Activated T-cell treated with anti-CD3 and anti-CD28 coated beads, Interleukin-2, amount 50 U/mL, for 1 hour (primary cell): ENCODE measurements around the gene NAA10.
A peak's percentile ranks its signal among the peaks of the same experiment; 100 is the strongest.
"Not testable (repeated sequence)": the region's sequence is repeated elsewhere in the genome, so short reads cannot be mapped to it uniquely, and the experiment has no call there.

Experiments used
- DNase-seq: peaks from one replicate; pipeline ENCODE4 v3.0.0-alpha.2; 2020

Gene NAA10

GRCh38 chrX:153934762-153935325 lies at the start of gene NAA10:
Gene NAA10 (minus strand): TSS chrX:153935037. CDS start chrX:153934904, 133 bp downstream.
- DNase-seq = peak; percentile 62

- no peak for DNase-seq
Observed at GRCh38 chrX:153983321-153983801, 48.5 kb upstream of the NAA10 start.

- peak; percentile 68 for DNase-seq
Observed at GRCh38 chrX:153981771-153982533, 47.1 kb upstream of the NAA10 start.

GRCh38 chrX:153981231-153981630 lies 46.4 kb upstream of the NAA10 start:
- DNase-seq = no peak

GRCh38 chrX:153980394-153980793 lies 45.6 kb upstream of the NAA10 start:
- DNase-seq = not testable (repeated sequence)

- no peak for DNase-seq
Observed at GRCh38 chrX:153974726-153975286, 40.0 kb upstream of the NAA10 start.

GRCh38 chrX:153974003-153974725 lies 39.3 kb upstream of the NAA10 start:
- DNase-seq = no peak

GRCh38 chrX:153973127-153974002 lies 38.5 kb upstream of the NAA10 start:
- DNase-seq = no peak

GRCh38 chrX:153972368-153973126 lies 37.7 kb upstream of the NAA10 start, which contains the start of gene TMEM187:
Gene TMEM187 (plus strand): TSS chrX:153972754. CDS start chrX:153982063, 9,309 bp downstream.
- peak; percentile 93 for DNase-seq

- DNase-seq = peak; percentile 93
Observed at GRCh38 chrX:153971450-153972367, 36.9 kb upstream of the NAA10 start, which contains the start of gene HCFC1. Gene HCFC1 (minus strand): TSS chrX:153971818. CDS start chrX:153970840, 978 bp downstream.

GRCh38 chrX:153971124-153971449 lies 36.2 kb upstream of the NAA10 start:
- peak; percentile 90 for DNase-seq

GRCh38 chrX:153970357-153971123 lies 35.7 kb upstream of the NAA10 start:
- no peak for DNase-seq

GRCh38 chrX:153969904-153970356 lies 35.1 kb upstream of the NAA10 start:
- peak; percentile 56 for DNase-seq

- DNase-seq = no peak
Observed at GRCh38 chrX:153969125-153969903, 34.5 kb upstream of the NAA10 start.

GRCh38 chrX:153968754-153969124 lies 33.9 kb upstream of the NAA10 start:
- DNase-seq = peak; percentile 64

GRCh38 chrX:153968255-153968654 lies 33.4 kb upstream of the NAA10 start:
- DNase-seq = no peak

GRCh38 chrX:153967536-153968224 lies 32.8 kb upstream of the NAA10 start:
- DNase-seq = no peak
